Epithelial cell of proximal tubule (primary cell): ENCODE results near the gene KIAA2012. TPM values are rescaled to one million over a fixed set of nuclear protein-coding genes. Genes with fewer than 3 reads are reported as not detected.

Source experiments
- DNase-seq: peaks from one replicate; pipeline ENCODE4 v3.0.0-alpha.2; 2011; ENCODE audit warnings: low read depth
- H3K4me3 ChIP-seq: 2 replicates; pipeline ENCODE4 v1.5.1; 2011; ENCODE audit warnings: low read depth, mild to moderate bottlenecking, low read length
- total RNA-seq: library from RNA; depleted of rRNA; stranded (reverse); fragments of >200 nt; gene quantifications from 2 replicates; pipeline ENCODE4 v1.2.3, GENCODE V29; 2015
- TF ChIP-seq, protein P1 (sequence below): conservative IDR thresholded peaks from 2 replicates; pipeline ENCODE4 v1.5.1; 2012; ENCODE audit warnings: low read depth, mild to moderate bottlenecking, low read length

The KIAA2012 gene
- total RNA-seq, 1 donor from 2014 or later: not detected

DNA sequence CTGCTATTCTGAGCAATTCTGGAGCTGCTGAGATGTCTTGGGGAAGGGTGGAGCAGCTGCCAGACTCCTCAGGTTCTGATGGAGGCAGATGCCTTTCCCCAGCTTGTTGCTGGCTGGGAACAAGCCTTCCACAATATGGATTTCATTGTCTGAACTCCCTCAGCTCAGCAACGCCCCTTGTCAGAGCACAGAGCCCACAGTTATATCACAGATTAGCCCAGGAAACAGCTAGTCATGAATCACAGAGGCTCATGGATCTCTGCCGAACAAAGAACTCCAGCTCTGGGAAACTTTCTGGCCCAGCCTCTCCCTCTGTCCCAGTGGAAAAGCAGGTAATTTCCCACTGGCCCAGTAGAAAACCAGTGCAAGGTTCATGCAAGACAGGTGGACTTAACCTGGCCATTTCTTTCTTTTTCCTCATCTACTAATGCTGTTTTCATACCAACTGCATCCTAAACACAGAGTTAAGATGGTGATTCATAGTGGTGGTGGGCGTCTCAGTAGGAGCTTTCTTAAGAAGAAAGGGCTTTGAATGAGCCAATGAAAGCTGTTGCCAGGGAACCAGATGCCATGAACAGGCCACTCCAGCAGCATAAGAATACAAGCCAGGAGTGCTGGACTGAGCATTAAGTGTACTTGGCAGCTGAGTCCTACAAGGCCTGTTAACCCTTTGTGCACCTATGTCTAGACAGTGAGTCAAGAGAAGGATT, 8.7 kb upstream of the KIAA2012 start:
- no peak overlapping the region for H3K4me3 ChIP-seq
- DNase-seq: peak; percentile 27

DNA sequence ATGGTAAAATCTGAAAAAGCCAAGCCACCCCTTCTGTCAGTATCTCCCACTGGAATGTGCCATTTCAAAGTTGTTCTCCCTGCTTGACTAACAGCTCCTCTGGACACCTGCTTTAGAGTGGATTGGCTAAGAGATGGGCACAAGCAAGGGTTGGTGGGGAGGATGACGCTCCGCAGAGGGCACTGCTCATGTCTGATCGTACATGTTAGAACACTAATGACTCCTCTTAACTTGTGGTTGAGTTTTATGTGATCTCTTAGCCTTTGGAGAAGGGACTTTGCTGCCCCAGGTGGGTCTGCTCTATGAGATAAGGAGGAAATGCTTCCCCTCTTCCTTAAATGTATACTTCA, 8.2 kb upstream of the KIAA2012 start:
- H3K4me3 ChIP-seq: no peak overlapping the region
- TF ChIP-seq, protein P1, sequence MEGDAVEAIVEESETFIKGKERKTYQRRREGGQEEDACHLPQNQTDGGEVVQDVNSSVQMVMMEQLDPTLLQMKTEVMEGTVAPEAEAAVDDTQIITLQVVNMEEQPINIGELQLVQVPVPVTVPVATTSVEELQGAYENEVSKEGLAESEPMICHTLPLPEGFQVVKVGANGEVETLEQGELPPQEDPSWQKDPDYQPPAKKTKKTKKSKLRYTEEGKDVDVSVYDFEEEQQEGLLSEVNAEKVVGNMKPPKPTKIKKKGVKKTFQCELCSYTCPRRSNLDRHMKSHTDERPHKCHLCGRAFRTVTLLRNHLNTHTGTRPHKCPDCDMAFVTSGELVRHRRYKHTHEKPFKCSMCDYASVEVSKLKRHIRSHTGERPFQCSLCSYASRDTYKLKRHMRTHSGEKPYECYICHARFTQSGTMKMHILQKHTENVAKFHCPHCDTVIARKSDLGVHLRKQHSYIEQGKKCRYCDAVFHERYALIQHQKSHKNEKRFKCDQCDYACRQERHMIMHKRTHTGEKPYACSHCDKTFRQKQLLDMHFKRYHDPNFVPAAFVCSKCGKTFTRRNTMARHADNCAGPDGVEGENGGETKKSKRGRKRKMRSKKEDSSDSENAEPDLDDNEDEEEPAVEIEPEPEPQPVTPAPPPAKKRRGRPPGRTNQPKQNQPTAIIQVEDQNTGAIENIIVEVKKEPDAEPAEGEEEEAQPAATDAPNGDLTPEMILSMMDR: no peak
- no peak for DNase-seq

More for the DNA sequence above, 8.7 kb upstream of the KIAA2012 start:
- TF ChIP-seq, protein P1: no peak

DNA sequence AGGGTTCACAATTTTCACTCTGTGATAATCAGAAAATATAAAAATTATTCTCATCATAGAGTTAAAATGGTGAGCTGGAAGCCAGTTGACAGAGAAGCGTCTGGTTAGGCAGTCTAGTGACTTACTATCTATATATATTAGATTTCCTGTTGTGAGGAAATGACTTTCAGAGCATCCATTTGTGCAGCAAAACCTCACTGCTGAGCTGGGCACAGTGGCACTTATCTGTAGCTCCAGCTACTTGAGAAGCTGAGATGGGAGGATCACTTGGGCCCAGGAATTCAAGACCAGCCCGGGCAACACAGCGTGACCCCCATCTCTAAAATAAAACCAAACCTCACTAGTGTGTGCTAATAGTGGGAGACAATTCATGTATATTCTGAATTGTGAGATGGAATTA, 7.2 kb upstream of the KIAA2012 start:
- no peak overlapping the region for H3K4me3 ChIP-seq
- TF ChIP-seq, protein P1: no peak
- DNase-seq: no peak

DNA sequence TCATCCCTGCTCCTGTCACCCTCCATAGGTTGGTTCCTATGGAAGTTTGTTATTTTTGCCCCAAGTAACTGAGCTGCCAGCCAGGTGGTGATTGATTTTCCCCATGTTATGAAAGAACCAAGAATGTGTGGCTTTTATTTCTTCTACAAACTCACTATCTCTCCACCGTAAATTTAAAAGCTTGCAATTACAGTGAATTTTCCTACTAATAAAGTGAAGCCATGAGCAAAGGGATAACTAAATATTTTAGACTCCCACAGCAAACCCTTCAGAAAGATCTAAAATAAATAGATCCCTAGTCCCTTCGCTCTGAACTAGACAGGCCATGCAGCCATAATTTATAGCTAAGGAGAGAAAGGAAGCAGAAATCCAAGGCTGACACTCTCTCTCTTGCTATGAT, 6.2 kb upstream of the KIAA2012 start:
- no peak overlapping the region for H3K4me3 ChIP-seq
- TF ChIP-seq, protein P1: no peak
- DNase-seq: no peak

DNA sequence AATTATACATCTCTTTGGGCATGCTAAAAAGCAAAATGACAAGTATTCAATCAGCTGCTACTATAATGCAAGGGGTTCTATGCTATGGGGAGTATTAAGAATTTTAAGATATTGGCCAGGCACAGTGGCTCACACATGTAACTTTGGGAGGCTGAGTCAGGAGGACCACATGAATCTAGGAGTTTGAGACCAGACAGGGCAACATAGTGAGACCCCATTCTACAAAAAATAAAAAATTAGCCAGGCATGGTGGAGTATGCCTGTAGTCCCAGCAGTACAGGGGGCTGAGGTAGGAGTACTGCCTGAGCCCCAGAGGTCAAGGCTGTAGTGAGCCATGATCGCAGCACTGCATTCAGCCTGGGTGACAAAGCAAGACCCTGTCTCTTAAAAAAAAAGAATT, 5.5 kb upstream of the KIAA2012 start:
- no peak for DNase-seq
- H3K4me3 ChIP-seq: no peak overlapping the region
- TF ChIP-seq, protein P1: no peak

DNA sequence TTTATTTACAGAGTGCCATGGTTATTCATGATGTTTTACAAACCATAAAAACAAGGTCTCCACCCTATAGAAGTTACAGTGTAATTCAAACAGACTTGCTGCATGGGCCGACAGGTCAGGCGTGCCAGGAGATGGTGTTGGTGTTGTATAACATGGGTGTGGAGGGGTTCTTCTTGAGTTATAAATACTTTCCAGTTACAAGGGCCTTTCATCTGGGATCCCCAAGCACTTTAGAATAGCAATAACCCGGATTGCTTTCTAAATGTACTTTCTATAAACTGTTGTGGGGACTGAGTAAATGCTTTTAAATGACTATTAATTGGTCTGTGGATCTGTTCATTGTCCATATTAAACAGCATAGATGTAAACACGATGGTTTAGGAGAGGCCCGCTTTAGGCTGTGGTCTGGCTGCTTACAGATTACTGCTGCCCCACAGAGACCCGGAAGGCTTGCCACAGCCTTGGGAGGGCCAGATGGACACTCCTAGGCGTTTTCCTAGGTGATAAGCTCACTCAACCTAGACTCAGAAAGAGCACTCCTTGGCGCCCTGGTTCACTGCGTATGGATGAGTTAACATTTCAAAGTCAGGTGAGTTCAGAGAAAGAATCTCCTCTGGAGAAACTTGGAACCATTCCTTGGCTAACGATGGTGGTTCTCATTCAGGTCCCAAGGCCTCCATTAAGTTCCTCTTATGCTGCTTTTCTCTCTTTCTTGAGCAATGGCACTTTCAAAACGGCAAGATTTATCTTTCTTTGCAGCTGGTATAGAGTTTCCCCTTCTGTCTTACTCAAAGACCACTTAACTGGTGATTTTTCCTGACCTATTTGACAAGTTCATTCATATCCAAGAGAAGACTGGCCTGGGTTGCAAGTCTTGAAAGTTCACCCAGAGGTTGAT, 3.6 kb upstream of the KIAA2012 start:
- H3K4me3 ChIP-seq: no peak overlapping the region
- TF ChIP-seq, protein P1: no peak
- no peak for DNase-seq
